Measurements from ENCODE around the gene USP53.
A peak's percentile ranks its signal among the peaks of the same experiment; 100 is the strongest.

USP53 gene

GRCh38 chr4:119211867-119212233 is 663 bp upstream of the USP53 start:
- Histone ChIP-seq H3K9me3 (no peaks in the 10 kb centered on the region), H3K4me1 (peaks cover 3% of the 10 kb centered on the region; the same call in 1 of the 2 replicates), H3K4me3 (ENCODE audit: low read depth, low read length) (peak overlapping the region; percentile 64), H3K27me3 (no peaks in the 10 kb centered on the region), H3K36me3 (no peaks in the 10 kb centered on the region)
- DNase-seq: no peak
- no peak for TF ChIP-seq CTCF (IDR thresholded peaks at IDR 0.05; ENCODE audit: low read depth, low read length)

DNA sequence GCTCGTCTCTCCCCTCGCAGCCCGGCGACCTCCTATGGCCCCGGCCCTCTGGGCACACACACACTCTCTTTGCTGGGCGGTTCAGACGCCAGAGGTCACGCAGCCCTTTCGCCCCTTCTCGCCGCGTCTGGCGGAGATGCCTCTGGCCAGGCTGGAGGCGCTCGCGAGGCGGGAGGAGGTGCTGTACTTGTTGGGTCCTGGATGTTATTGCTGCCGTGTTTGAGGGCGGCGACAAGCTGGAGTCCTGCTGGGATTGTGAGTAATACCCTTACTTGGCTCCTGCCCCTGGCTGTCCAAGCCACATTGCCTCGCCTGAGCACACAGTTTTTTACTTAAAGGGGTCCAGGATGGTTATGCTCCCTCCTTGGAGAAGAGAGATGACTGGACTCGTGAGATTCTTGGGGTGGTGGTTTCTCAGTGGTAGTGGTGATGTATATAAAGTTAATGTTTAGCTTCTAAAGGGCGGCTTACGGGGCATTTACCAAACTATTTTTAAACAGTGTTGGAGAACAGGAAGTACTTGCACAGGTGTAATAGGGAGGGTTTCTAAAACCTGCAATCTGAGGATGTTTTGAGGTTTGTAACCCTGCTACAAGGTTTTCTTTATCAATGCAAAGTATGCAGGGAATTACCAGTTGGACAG is 572 bp downstream of the USP53 start:
- peak; percentile 86 for DNase-seq
- H3K27me3 ChIP-seq: no peaks in the 10 kb centered on the region
- TF ChIP-seq CTCF (IDR thresholded peaks at IDR 0.05; ENCODE audit: low read depth, low read length): peak; percentile 40
- H3K36me3 ChIP-seq: 0 out of 2 replicates have a peak, but pooled peaks cover 3% of the 10 kb centered on the region
- H3K4me1 ChIP-seq: no peaks in the 10 kb centered on the region
- no peaks in the 10 kb centered on the region for H3K9me3 ChIP-seq
- peak overlapping the region; percentile 64 for H3K4me3 ChIP-seq (ENCODE audit: low read depth, low read length)

DNA sequence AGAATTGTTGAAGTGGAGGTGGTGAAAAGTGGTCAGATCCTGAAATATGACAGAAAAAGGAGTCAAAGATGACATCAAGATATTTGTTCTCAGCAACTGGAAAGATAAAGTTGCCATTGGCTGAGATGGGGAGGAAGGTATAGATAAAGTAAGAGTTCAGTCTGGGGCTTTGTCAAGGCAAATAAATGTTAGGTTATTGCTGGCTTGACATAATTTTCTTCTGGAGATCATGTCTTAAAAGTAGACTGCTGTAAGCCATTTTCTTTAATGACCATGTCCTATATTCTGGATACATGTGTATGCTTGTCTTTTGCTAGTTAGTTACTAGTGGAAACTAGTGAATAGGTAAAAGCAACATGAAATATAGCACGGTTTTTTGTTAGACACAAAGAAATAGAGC is 5.6 kb downstream of the USP53 start:
- H3K4me1 ChIP-seq: no peaks in the 10 kb centered on the region
- TF ChIP-seq CTCF (IDR thresholded peaks at IDR 0.05; ENCODE audit: low read depth, low read length): no peak
- no peaks in the 10 kb centered on the region for H3K27me3 ChIP-seq
- DNase-seq: no peak
- 0 out of 2 replicates have a peak, but pooled peaks cover 5% of the 10 kb centered on the region for H3K36me3 ChIP-seq
- no peak overlapping the region for H3K4me3 ChIP-seq (ENCODE audit: low read depth, low read length)
- no peaks in the 10 kb centered on the region for H3K9me3 ChIP-seq

DNA sequence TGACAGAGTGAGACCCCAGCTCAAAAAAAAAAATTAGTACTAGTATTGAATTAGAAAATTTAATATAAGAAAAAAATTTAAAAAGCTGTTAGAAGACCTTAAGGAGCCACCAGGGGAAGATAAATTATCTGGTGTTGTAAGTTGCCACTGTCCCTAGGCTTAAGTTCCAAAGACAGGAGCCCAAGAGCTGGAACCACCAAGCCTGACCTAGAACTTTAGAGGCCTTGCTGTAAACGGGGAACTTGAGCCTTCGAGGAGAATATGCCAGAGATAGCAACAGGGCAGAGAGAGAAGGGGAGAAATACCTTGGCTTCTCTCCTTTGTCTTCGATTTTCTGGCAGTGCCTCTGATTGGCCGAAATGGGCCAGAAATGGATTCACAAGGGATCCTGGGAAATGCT is 8.9 kb downstream of the USP53 start:
- H3K27me3 ChIP-seq: no peaks in the 10 kb centered on the region
- H3K4me1 ChIP-seq: no peaks in the 10 kb centered on the region
- no peaks in the 10 kb centered on the region for H3K9me3 ChIP-seq
- TF ChIP-seq CTCF (IDR thresholded peaks at IDR 0.05; ENCODE audit: low read depth, low read length): no peak
- H3K36me3 ChIP-seq: 0 out of 2 replicates have a peak, but pooled peaks cover 5% of the 10 kb centered on the region
- no peak overlapping the region for H3K4me3 ChIP-seq (ENCODE audit: low read depth, low read length)
- no peak for DNase-seq

DNA sequence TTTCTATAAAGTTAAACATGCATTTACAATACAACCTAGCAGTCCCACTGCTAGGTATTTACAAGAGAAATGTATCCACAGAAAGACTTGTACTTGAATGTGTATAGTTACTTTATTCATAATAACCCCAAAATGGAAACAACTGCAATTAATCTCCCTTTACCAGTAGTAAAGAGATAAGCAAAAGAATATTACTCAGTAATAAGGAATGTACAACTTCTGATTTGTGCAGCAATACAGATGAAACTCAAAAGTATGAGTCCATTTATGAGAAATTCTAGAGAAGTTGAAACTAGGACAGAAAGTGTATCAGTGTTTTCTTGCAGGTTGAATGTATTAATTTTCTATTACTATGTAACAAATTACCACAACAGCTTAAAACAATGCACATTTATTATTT is 15.2 kb downstream of the USP53 start:
- DNase-seq: no peak
- Histone ChIP-seq H3K4me1 (no peaks in the 10 kb centered on the region), H3K27me3 (no peaks in the 10 kb centered on the region), H3K36me3 (no peaks in the 10 kb centered on the region), H3K9me3 (no peaks in the 10 kb centered on the region), H3K4me3 (ENCODE audit: low read depth, low read length) (no peak overlapping the region)
- no peak for TF ChIP-seq CTCF (IDR thresholded peaks at IDR 0.05; ENCODE audit: low read depth, low read length)

DNA sequence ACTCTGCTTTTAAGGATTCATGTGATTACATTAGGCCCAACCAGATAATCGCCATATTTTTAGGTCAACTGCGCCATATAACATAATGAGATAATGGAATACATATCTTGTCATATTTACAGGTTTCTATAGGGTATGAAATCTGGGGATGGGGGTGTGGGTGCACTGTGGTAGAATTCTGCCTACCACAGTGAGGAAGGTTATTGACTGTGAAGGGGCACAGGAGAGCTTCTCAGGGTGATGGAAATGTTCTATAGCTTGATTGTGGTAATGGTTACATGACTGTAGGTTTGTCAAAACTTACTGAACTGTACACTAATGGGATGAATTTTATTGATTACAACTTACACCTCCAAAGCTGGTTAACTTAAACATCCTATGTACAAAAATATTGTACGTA is 15.9 kb downstream of the USP53 start:
- Histone ChIP-seq H3K4me1 (no peaks in the 10 kb centered on the region), H3K4me3 (ENCODE audit: low read depth, low read length) (no peak overlapping the region), H3K36me3 (no peaks in the 10 kb centered on the region), H3K9me3 (no peaks in the 10 kb centered on the region), H3K27me3 (no peaks in the 10 kb centered on the region)
- DNase-seq: no peak
- TF ChIP-seq CTCF (IDR thresholded peaks at IDR 0.05; ENCODE audit: low read depth, low read length): no peak

Measured in BE2C (cell line).